IMR-90 (cell line): ENCODE measurements around the gene DTNA. TPM values are rescaled to one million over a fixed set of nuclear protein-coding genes. Genes with fewer than 3 reads are reported as not detected.
A peak's percentile ranks its signal among the peaks of the same experiment; 100 is the strongest.
"Not testable (repeated sequence)": the region's sequence is repeated elsewhere in the genome, so short reads cannot be mapped to it uniquely, and the experiment has no call there.

Experiments used
- ATAC-seq: fragments of 200-7000 bp; cut with Tn5 transposase; 2 replicates; pipeline ENCODE4 v1.9.1; 2020; ENCODE audit warnings: low read depth, mild to moderate bottlenecking, moderate library complexity
- BruUV-seq: library from RNA; stranded (reverse); fragments of 400-500 nt; replicated peaks from 2 replicates; lab custom pipeline; 2021; lab: Mats Ljungman, UMichigan
- CTCF ChIA-PET: fragments of 300-600 bp; formaldehyde crosslinking; extraction: SDS; loops from one replicate; lab custom pipeline; 2021; ENCODE audit warnings: antibody characterized with exemption; lab: Yijun Ruan, JAX
- POLR2A ChIA-PET: fragments of 300-600 bp; sonication (Branson Sonifier 250); formaldehyde crosslinking; loops from one replicate; lab custom pipeline; 2022; ENCODE audit warnings: antibody characterized with exemption; ENCODE audit not compliant: unreplicated experiment; lab: Charles Lee
- DNase-seq: peaks from one replicate; pipeline ENCODE4 v3.0.0; 2013
- H2AFZ ChIP-seq: replicated peaks from 2 replicates; pipeline ENCODE3; 2013; ENCODE audit warnings: low read length, mild to moderate bottlenecking; ENCODE audit not compliant: poor library complexity
- H2AK5ac ChIP-seq: 2 replicates; pipeline ENCODE4 v1.6.1; 2013; ENCODE audit warnings: low read depth, low read length, inconsistent platforms
- H2AK9ac ChIP-seq: replicated peaks from 2 replicates; pipeline ENCODE3; 2013; ENCODE audit warnings: mild to moderate bottlenecking, low read depth, low read length, moderate library complexity; ENCODE audit not compliant: poor library complexity
- H2BK120ac ChIP-seq: 2 replicates; pipeline ENCODE4 v1.6.1; 2013; ENCODE audit warnings: low read depth, low read length, inconsistent platforms
- H2BK15ac ChIP-seq: 3 replicates; pipeline ENCODE4 v1.6.1; 2013; ENCODE audit warnings: low read depth, low read length, inconsistent platforms
- H2BK20ac ChIP-seq: 2 replicates; pipeline ENCODE4 v1.6.1; 2013; ENCODE audit warnings: low read depth, mild to moderate bottlenecking, inconsistent platforms, low read length, moderate library complexity
- H2BK5ac ChIP-seq: 2 replicates; pipeline ENCODE4 v1.6.1; 2013; ENCODE audit warnings: mild to moderate bottlenecking, low read depth, low read length, inconsistent platforms; ENCODE audit not compliant: poor library complexity, severe bottlenecking
- H3K14ac ChIP-seq: replicated peaks from 2 replicates; pipeline ENCODE4 v1.6.1; 2013; ENCODE audit warnings: low read depth, low read length, inconsistent platforms
- H3K18ac ChIP-seq: 2 replicates; pipeline ENCODE4 v1.6.1; 2013; ENCODE audit warnings: low read depth, low read length, control low read depth
- H3K23ac ChIP-seq: 2 replicates; pipeline ENCODE4 v1.6.1; 2013; ENCODE audit warnings: low read depth, low read length, inconsistent platforms
- H3K27ac ChIP-seq: 2 replicates; pipeline ENCODE4 v1.5.1; 2013; ENCODE audit warnings: mild to moderate bottlenecking, control low read depth, low read length; ENCODE audit not compliant: insufficient read depth
- H3K27me3 ChIP-seq: 2 replicates; pipeline ENCODE4 v1.6.1; 2013; ENCODE audit warnings: low read length; ENCODE audit not compliant: control insufficient read depth, insufficient read depth
- H3K36me3 ChIP-seq: 2 replicates; pipeline ENCODE4 v1.6.1; 2013; ENCODE audit warnings: low read length, mixed read lengths; ENCODE audit not compliant: control insufficient read depth, insufficient read depth
- H3K4ac ChIP-seq: 2 replicates; pipeline ENCODE4 v1.6.1; 2013; ENCODE audit warnings: low read depth, low read length, inconsistent platforms
- H3K4me1 ChIP-seq: 2 replicates; pipeline ENCODE4 v1.6.1; 2013; ENCODE audit warnings: low read length, mixed read lengths; ENCODE audit not compliant: control insufficient read depth, insufficient read depth
- H3K4me2 ChIP-seq: 2 replicates; pipeline ENCODE4 v1.6.1; 2013; ENCODE audit warnings: low read depth, mild to moderate bottlenecking, control low read depth, low read length, moderate library complexity
- H3K4me3 ChIP-seq: 2 replicates; pipeline ENCODE4 v1.5.1; 2013; ENCODE audit warnings: low read depth, mild to moderate bottlenecking, control low read depth, low read length, moderate library complexity; ENCODE audit not compliant: insufficient read depth
- H3K56ac ChIP-seq: 2 replicates; pipeline ENCODE4 v1.6.1; 2013; ENCODE audit warnings: low read length, inconsistent platforms; ENCODE audit not compliant: insufficient read depth; ENCODE audit errors: extremely low read depth
- H3K79me1 ChIP-seq, 2 experiments: 2 replicates each; pipeline ENCODE4 v1.6.1; 2013; ENCODE audit warnings: low read length in 2 of 2, inconsistent platforms in 1 of 2, low read depth in 1 of 2
- H3K9ac ChIP-seq: 2 replicates; pipeline ENCODE4 v1.6.1; 2013; ENCODE audit warnings: low read depth, low read length, control low read depth
- H3K9me1 ChIP-seq: 2 replicates; pipeline ENCODE4 v1.6.1; 2013; ENCODE audit warnings: low read length, inconsistent platforms; ENCODE audit not compliant: insufficient read depth
- H3K9me3 ChIP-seq: 2 replicates; pipeline ENCODE4 v1.6.1; 2013; ENCODE audit warnings: low read length; ENCODE audit not compliant: control insufficient read depth, insufficient read depth
- H4K20me1 ChIP-seq: 2 replicates; pipeline ENCODE4 v1.6.1; 2013; ENCODE audit warnings: low read length, inconsistent platforms; ENCODE audit not compliant: insufficient read depth
- H4K5ac ChIP-seq: 2 replicates; pipeline ENCODE4 v1.6.1; 2013; ENCODE audit warnings: mild to moderate bottlenecking, low read depth, low read length, control low read depth
- H4K8ac ChIP-seq, 2 experiments: 2 replicates each; pipeline ENCODE4 v1.6.1; 2013; ENCODE audit warnings: low read depth in 2 of 2, low read length in 2 of 2, control low read depth in 1 of 2, inconsistent platforms in 1 of 2
- H4K91ac ChIP-seq: 2 replicates; pipeline ENCODE4 v1.6.1; 2013; ENCODE audit warnings: low read depth, low read length, inconsistent platforms; ENCODE audit not compliant: insufficient read depth
- NFE2L2 ChIP-seq: fragments of 150-350 bp; IDR thresholded peaks from 2 replicates; pipeline ENCODE4 v1.6.1; 2016; ENCODE audit warnings: low read depth, mild to moderate bottlenecking, low read length
- RAD21 ChIP-seq: IDR thresholded peaks from 2 replicates; pipeline ENCODE4 v1.6.1; 2012; ENCODE audit warnings: low read length, improper control_type of control experiment
- WGBS, 2 experiments: methylation state at CpG; one replicate each; pipeline versions ENCODE4 v1.1.5 to v1.1.7; 2013; ENCODE audit warnings: missing lambda C conversion rate in 2 of 2; ENCODE audit not compliant: insufficient read length in 1 of 2; ENCODE audit errors: extremely low coverage in 2 of 2; 5-methylcytosine and 5-hydroxymethylcytosine counted together
- dilution Hi-C: fragments of 300-500 bp; cut with HindIII; formaldehyde crosslinking; loops from one replicate; pipeline ENCODE4 v1.14.3; 2018; ENCODE audit warnings: low sequenced_read_pairs; ENCODE audit not compliant: unreplicated experiment
- in situ Hi-C: fragments of 300-500 bp; cut with MboI; formaldehyde crosslinking; loops from 3 replicates; pipeline ENCODE4 v1.14.3; 2019; ENCODE audit warnings: low sequenced_read_pairs, inconsistent platforms, mixed read lengths
- intact Hi-C: fragments of 100-400 bp; cut with micrococcal nuclease; formaldehyde crosslinking; loops from 2 replicates; pipeline ENCODE4 v1.10.0; 2022
- polyA plus RNA-seq, 3 experiments: library from polyadenylated mRNA; depleted of rRNA; stranded (reverse); fragments of >200 nt; gene quantifications; 2 replicates each; pipeline ENCODE4 v1.2.3, GENCODE V29; 2012; ENCODE audit warnings: low replicate concordance in 1 of 3
- total RNA-seq: library from RNA; depleted of rRNA; stranded (reverse); fragments of >200 nt; gene quantifications from 2 replicates; pipeline ENCODE4 v1.2.3, GENCODE V29; 2012

The DTNA gene
- total and polyA plus RNA-seq, 2 of the 4 experiments (the other 2 are of a cell fraction): 9.5 to 10.8 TPM

DNA sequence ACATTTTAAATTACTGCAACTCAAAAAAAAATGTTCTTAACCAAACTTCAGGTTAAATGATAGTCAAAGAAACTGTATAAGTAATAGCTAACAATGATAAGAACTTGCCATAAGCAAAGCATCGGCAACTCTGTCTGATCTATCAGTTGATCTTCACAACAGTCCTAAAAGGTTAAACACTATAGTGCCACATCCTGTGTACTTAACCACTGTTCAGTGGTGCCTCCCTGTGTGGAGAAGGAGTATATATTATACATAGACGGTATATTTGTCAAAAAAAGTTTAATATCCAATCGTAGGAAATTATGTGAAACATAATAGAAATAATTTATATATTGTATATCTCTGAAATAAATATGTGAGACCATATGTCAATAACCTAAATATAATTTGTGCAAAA lies 13.0 kb downstream of the DTNA start:
- no CpG with 5 or more reads among the region's 3 CpGs for WGBS, 2 experiments
- Histone ChIP-seq H2BK20ac (no peak overlapping the region), H4K91ac (no peak overlapping the region), H2AK5ac (no peak overlapping the region), H3K18ac (no peak overlapping the region), H3K9me1 (no peaks in the 10 kb centered on the region; the same call in 1 of the 2 replicates), H3K14ac (no peak overlapping the region), H4K20me1 (no peaks in the 10 kb centered on the region), H3K79me1 (no peaks in the 10 kb centered on the region), H3K36me3 (no peaks in the 10 kb centered on the region), H2BK15ac (no peak overlapping the region), H3K4ac (no peak overlapping the region), H4K5ac (no peak overlapping the region; the same call in 1 of the 2 replicates), H2BK5ac (no peak overlapping the region), H3K23ac (no peak overlapping the region), H3K4me1 (no peaks in the 10 kb centered on the region), H3K9ac (no peak overlapping the region), H3K56ac (no peak overlapping the region), H2AK9ac (no peak overlapping the region), H3K9me3 (no peaks in the 10 kb centered on the region), H2AFZ (no peak overlapping the region), H3K4me2 (no peak overlapping the region), H4K8ac (no peak overlapping the region), H2BK120ac (no peak overlapping the region), H3K4me3 (no peak overlapping the region), H3K27me3 (no peaks in the 10 kb centered on the region), H3K27ac (no peak overlapping the region)
- DNase-seq: no peak
- ChIA-PET CTCF (interaction anchor here (1.3 kb wide), 1 partner anchor 62 kb away, joined by 4 read pairs; no protein-coding TSS in a partner anchor), POLR2A (no interaction called here)
- no peak for TF ChIP-seq NFE2L2
- peak; percentile 31; the same call in 1 of the 2 replicates for TF ChIP-seq RAD21
- no peak for ATAC-seq
- in situ Hi-C loops: no loop called here
- intact Hi-C loops: no loop called here
- no TSS peak for BruUV-seq
- dilution Hi-C loops: no loop called here

DNA sequence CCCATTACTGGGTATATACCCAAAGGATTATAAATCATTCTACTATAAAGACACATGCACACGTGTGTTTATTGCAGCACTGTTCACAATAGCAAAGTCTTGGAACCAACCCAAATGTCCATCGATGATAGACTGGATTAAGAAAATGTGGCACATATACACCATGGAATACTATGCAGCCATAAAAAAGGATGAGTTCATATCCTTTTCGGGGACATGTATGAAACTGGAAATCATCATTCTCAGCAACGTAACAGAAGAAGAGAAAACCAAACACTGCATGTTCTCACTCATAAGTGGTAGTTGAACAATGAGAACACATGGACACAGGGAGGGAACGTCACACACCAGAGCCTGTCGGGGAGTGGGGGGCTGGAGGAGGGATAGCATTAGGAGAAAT lies 15.6 kb downstream of the DTNA start:
- POLR2A ChIA-PET, H2AK9ac ChIP-seq, H4K8ac ChIP-seq, H3K18ac ChIP-seq, H3K9me1 ChIP-seq, H2BK5ac ChIP-seq, H3K4me3 ChIP-seq, H3K23ac ChIP-seq, H2AK5ac ChIP-seq, H3K14ac ChIP-seq, H3K27me3 ChIP-seq, H3K79me1 ChIP-seq, H4K20me1 ChIP-seq, ATAC-seq, intact Hi-C loops, in situ Hi-C loops, dilution Hi-C loops, H4K91ac ChIP-seq, H3K36me3 ChIP-seq, H3K9me3 ChIP-seq, H3K4ac ChIP-seq, H3K4me1 ChIP-seq, H3K27ac ChIP-seq, DNase-seq, CTCF ChIA-PET, H2BK120ac ChIP-seq, H2AFZ ChIP-seq, H2BK15ac ChIP-seq, BruUV-seq, H3K9ac ChIP-seq, H3K4me2 ChIP-seq, H3K56ac ChIP-seq, H2BK20ac ChIP-seq, H4K5ac ChIP-seq: not testable (repeated sequence)
- no CpG with 5 or more reads among the region's 6 CpGs for WGBS, 2 experiments
